GM23338 (cell line): ENCODE data around the gene ZGRF1. TPM values are rescaled to one million over a fixed set of nuclear protein-coding genes. Genes with fewer than 3 reads are reported as not detected.

Experiments
- ATAC-seq: fragments of 200-7000 bp; cut with Tn5 transposase; 3 replicates; pipeline ENCODE4 v1.9.1; 2020
- DNase-seq: peaks from one replicate; pipeline ENCODE4 v3.0.0-alpha.2; 2015; ENCODE audit warnings: low spot score
- H2AFZ ChIP-seq: fragments of 200-600 bp; sonication (generic); 2 replicates; pipeline ENCODE4 v1.8.0; 2016; ENCODE audit warnings: antibody characterized with exemption, mild to moderate bottlenecking, moderate library complexity
- H3F3A ChIP-seq: fragments of 200-600 bp; sonication (generic); replicated peaks from 2 replicates; pipeline ENCODE4 v1.8.0; 2017; ENCODE audit warnings: antibody characterized with exemption, mixed run types, low read depth
- H3K27ac ChIP-seq: fragments of 200-600 bp; sonication (generic); 2 replicates; pipeline ENCODE4 v1.6.1; 2016; ENCODE audit warnings: low read depth
- H3K27me3 ChIP-seq: fragments of 200-600 bp; sonication (generic); 2 replicates; pipeline ENCODE4 v1.8.0; 2016; ENCODE audit warnings: mild to moderate bottlenecking, mixed run types, moderate library complexity; ENCODE audit not compliant: insufficient read depth
- H3K36me3 ChIP-seq: fragments of 200-600 bp; sonication (generic); 2 replicates; pipeline ENCODE4 v1.8.0; 2016; ENCODE audit warnings: mild to moderate bottlenecking; ENCODE audit not compliant: insufficient read depth
- H3K4me1 ChIP-seq: fragments of 200-600 bp; sonication (generic); 2 replicates; pipeline ENCODE4 v1.8.0; 2016; ENCODE audit warnings: mild to moderate bottlenecking, moderate library complexity; ENCODE audit not compliant: insufficient read depth
- H3K4me2 ChIP-seq: fragments of 200-600 bp; sonication (generic); 2 replicates; pipeline ENCODE4 v1.7.1; 2017; ENCODE audit warnings: mixed run types
- H3K4me3 ChIP-seq: fragments of 200-600 bp; sonication (generic); 2 replicates; pipeline ENCODE4 v1.6.1; 2016; ENCODE audit warnings: mixed run types
- H3K79me2 ChIP-seq: fragments of 200-600 bp; sonication (generic); replicated peaks from 2 replicates; pipeline ENCODE4 v1.8.0; 2017; ENCODE audit warnings: mild to moderate bottlenecking; ENCODE audit not compliant: insufficient read depth
- H3K9me2 ChIP-seq: fragments of 200-600 bp; sonication (generic); 2 replicates; pipeline ENCODE4 v1.8.0; 2017; ENCODE audit not compliant: insufficient read depth
- H4K20me1 ChIP-seq: fragments of 200-600 bp; sonication (generic); replicated peaks from 2 replicates; pipeline ENCODE4 v1.8.0; 2017; ENCODE audit warnings: mild to moderate bottlenecking; ENCODE audit not compliant: insufficient read depth
- H3K27ac Mint-ChIP-seq: 2 replicates; pipeline ENCODE4 v1.8.0; 2020; ENCODE audit warnings: inconsistent platforms, mild to moderate bottlenecking, moderate library complexity, mixed read lengths
- H3K27me3 Mint-ChIP-seq: 3 replicates; pipeline ENCODE4 v1.8.0; 2022; ENCODE audit warnings: low read depth, mild to moderate bottlenecking, moderate library complexity, mixed read lengths, inconsistent platforms; ENCODE audit not compliant: insufficient read depth, poor library complexity
- H3K36me3 Mint-ChIP-seq: 3 replicates; pipeline ENCODE4 v1.8.0; 2021; ENCODE audit warnings: low read depth, mild to moderate bottlenecking, inconsistent platforms, moderate library complexity, mixed read lengths
- H3K4me1 Mint-ChIP-seq: 3 replicates; pipeline ENCODE4 v1.8.0; 2020; ENCODE audit warnings: mild to moderate bottlenecking, inconsistent platforms, mixed read lengths
- H3K4me3 Mint-ChIP-seq: 3 replicates; pipeline ENCODE4 v1.8.0; 2021; ENCODE audit warnings: moderate library complexity, mild to moderate bottlenecking, inconsistent platforms, mixed read lengths
- H3K9me3 Mint-ChIP-seq: 3 replicates; pipeline ENCODE4 v1.8.0; 2020; ENCODE audit warnings: moderate library complexity, mild to moderate bottlenecking, inconsistent platforms, mixed read lengths
- CREB1 ChIP-seq: fragments of 250-450 bp; sonication (Bioruptor Pico); IDR thresholded peaks from 2 replicates; pipeline ENCODE4 v1.5.0; 2020; ENCODE audit warnings: low read depth, mild to moderate bottlenecking, moderate library complexity
- EZH2 ChIP-seq: fragments of 200-600 bp; sonication (generic); IDR thresholded peaks from one replicate; pipeline ENCODE4 v1.8.0; 2017; ENCODE audit warnings: antibody characterized with exemption, mild to moderate bottlenecking, low read depth; ENCODE audit not compliant: unreplicated experiment
- JUNB ChIP-seq: IDR thresholded peaks from one replicate; pipeline ENCODE4 v1.6.1; 2016; ENCODE audit warnings: antibody characterized with exemption; ENCODE audit not compliant: unreplicated experiment
- POLR2AphosphoS5 ChIP-seq: IDR thresholded peaks from 2 replicates; pipeline ENCODE4 v1.6.1; 2016; ENCODE audit warnings: antibody characterized with exemption, low read depth
- STAT1 ChIP-seq: IDR thresholded peaks from one replicate; pipeline ENCODE4 v1.6.1; 2016; ENCODE audit warnings: antibody characterized with exemption; ENCODE audit not compliant: unreplicated experiment
- ZNF331 ChIP-seq: fragments of 250-450 bp; sonication (Bioruptor Pico); IDR thresholded peaks from 2 replicates; pipeline ENCODE4 v1.5.0; 2020; ENCODE audit warnings: low read depth, mild to moderate bottlenecking, moderate library complexity
- polyA plus RNA-seq: library from polyadenylated mRNA; unstranded; fragments of >200 nt; fragmentation: Nextera tagmentation; extraction: Ambion mirVana; gene quantifications from 2 replicates; pipeline ENCODE4 v1.2.1, GENCODE V29; 2016
- total RNA-seq: library from RNA; depleted of rRNA; stranded (reverse); fragments of >200 nt; shearing (Covaris generic); gene quantifications from 2 replicates; pipeline ENCODE4 v1.2.3, GENCODE V29; 2014
- TF ChIP-seq, protein P1 (sequence below): fragments of 250-450 bp; sonication (Bioruptor Pico); IDR thresholded peaks from 2 replicates; pipeline ENCODE4 v1.5.0; 2020; ENCODE audit warnings: mild to moderate bottlenecking, moderate library complexity

ZGRF1 gene
- total and polyA plus RNA-seq, 2 experiments from 2014 or later: 41.7 to 62.6 TPM

DNA sequence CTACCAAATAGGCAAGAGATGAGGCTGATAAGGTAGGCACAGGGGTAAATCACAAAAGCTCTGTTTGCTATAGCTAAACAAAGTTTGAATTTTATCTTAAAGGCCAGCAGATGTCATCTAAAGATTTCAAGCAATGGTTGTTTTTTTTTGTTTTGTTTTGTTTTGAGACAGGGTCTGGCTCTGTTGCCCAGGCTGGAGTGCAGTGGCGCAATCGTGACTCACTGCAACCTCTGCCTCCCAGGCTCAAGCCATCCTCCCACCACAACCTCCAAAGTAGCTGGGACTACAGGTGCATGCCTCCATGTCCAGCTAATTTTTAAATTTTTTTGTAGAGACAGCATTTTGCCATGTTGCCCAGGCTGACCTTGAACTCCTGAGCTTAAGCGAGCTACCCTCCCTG lies 77.7 kb downstream of the ZGRF1 start (continued):
- TF ChIP-seq, protein P1, sequence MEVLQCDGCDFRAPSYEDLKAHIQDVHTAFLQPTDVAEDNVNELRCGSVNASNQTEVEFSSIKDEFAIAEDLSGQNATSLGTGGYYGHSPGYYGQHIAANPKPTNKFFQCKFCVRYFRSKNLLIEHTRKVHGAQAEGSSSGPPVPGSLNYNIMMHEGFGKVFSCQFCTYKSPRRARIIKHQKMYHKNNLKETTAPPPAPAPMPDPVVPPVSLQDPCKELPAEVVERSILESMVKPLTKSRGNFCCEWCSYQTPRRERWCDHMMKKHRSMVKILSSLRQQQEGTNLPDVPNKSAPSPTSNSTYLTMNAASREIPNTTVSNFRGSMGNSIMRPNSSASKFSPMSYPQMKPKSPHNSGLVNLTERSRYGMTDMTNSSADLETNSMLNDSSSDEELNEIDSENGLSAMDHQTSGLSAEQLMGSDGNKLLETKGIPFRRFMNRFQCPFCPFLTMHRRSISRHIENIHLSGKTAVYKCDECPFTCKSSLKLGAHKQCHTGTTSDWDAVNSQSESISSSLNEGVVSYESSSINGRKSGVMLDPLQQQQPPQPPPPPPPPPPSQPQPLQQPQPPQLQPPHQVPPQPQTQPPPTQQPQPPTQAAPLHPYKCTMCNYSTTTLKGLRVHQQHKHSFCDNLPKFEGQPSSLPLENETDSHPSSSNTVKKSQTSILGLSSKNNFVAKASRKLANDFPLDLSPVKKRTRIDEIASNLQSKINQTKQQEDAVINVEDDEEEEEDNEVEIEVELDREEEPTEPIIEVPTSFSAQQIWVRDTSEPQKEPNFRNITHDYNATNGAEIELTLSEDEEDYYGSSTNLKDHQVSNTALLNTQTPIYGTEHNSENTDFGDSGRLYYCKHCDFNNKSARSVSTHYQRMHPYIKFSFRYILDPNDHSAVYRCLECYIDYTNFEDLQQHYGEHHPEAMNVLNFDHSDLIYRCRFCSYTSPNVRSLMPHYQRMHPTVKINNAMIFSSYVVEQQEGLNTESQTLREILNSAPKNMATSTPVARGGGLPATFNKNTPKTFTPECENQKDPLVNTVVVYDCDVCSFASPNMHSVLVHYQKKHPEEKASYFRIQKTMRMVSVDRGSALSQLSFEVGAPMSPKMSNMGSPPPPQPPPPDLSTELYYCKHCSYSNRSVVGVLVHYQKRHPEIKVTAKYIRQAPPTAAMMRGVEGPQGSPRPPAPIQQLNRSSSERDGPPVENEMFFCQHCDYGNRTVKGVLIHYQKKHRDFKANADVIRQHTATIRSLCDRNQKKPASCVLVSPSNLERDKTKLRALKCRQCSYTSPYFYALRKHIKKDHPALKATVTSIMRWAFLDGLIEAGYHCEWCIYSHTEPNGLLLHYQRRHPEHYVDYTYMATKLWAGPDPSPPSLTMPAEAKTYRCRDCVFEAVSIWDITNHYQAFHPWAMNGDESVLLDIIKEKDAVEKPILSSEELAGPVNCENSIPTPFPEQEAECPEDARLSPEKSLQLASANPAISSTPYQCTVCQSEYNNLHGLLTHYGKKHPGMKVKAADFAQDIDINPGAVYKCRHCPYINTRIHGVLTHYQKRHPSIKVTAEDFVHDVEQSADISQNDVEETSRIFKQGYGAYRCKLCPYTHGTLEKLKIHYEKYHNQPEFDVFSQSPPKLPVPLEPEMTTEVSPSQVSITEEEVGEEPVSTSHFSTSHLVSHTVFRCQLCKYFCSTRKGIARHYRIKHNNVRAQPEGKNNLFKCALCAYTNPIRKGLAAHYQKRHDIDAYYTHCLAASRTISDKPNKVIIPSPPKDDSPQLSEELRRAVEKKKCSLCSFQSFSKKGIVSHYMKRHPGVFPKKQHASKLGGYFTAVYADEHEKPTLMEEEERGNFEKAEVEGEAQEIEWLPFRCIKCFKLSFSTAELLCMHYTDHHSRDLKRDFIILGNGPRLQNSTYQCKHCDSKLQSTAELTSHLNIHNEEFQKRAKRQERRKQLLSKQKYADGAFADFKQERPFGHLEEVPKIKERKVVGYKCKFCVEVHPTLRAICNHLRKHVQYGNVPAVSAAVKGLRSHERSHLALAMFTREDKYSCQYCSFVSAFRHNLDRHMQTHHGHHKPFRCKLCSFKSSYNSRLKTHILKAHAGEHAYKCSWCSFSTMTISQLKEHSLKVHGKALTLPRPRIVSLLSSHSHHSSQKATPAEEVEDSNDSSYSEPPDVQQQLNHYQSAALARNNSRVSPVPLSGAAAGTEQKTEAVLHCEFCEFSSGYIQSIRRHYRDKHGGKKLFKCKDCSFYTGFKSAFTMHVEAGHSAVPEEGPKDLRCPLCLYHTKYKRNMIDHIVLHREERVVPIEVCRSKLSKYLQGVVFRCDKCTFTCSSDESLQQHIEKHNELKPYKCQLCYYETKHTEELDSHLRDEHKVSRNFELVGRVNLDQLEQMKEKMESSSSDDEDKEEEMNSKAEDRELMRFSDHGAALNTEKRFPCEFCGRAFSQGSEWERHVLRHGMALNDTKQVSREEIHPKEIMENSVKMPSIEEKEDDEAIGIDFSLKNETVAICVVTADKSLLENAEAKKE: no peak
- no peak for TF ChIP-seq EZH2
- TF ChIP-seq STAT1: no peak
- no peak for TF ChIP-seq JUNB
- TF ChIP-seq ZNF331 (CRISPR knock-in tag): no peak

DNA sequence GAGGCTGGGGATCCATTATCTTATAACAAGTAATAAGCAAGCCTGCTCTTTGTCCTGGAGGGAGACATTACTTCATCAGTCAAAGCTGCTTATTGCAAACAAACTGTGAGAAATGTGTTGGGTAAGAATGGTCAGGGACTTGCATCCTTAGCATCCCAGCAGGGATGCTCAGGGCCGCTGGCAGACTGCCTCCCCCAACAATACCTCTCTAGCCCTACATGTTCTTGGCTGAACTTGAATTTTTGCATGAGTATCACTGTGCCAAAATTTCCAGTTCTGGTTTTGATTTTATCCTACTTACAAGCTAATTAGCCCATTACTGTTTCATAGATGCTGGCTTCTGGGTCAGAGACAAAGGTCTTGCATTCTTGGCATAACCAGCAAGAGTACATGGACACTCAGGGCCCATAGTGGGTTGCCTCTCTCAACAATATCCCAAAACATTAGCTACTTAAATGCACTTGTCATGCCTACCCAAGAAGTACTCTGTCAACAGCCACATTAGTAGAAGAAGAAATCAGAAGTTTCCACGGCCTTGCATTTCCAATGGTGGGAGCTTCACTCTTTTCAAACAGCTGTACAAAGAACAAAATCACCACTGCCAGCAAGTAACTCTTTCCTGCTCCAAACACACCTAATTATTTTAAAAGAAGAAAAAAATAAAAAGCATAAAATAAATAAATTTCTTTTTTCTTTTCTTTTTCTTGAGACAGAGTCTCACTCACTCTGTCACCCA lies 78.9 kb downstream of the ZGRF1 start:
- no peak overlapping the region for H3K4me3 Mint-ChIP-seq
- Histone ChIP-seq H3K27ac (0 out of 2 replicates have a peak overlapping the region, but pooled peaks have one; percentile 64), H3K36me3 (peaks cover 4% of the 10 kb centered on the region; the same call in 1 of the 2 replicates), H3K27me3 (no peaks in the 10 kb centered on the region), H3K9me2 (no peaks in the 10 kb centered on the region), H4K20me1 (no peaks in the 10 kb centered on the region), H3K4me1 (no peaks in the 10 kb centered on the region), H3K4me2 (no peak overlapping the region), H3F3A (no peaks in the 10 kb centered on the region), H2AFZ (no peak overlapping the region), H3K4me3 (no peak overlapping the region), H3K79me2 (no peaks in the 10 kb centered on the region)
- H3K27me3 Mint-ChIP-seq: no peaks in the 10 kb centered on the region
- peak overlapping the region; percentile 61; the same call in 1 of the 2 replicates for H3K27ac Mint-ChIP-seq
- peaks cover 7% of the 10 kb centered on the region; the same call in 2 of the 3 replicates for H3K4me1 Mint-ChIP-seq
- DNase-seq (peak; percentile 10), ATAC-seq (peak; percentile 55)
- H3K36me3 Mint-ChIP-seq: peaks cover 18% of the 10 kb centered on the region; the same call in 2 of the 3 replicates
- no peaks in the 10 kb centered on the region for H3K9me3 Mint-ChIP-seq
- TF ChIP-seq POLR2AphosphoS5: no peak
- TF ChIP-seq, protein P1: no peak
- TF ChIP-seq STAT1: no peak
- TF ChIP-seq CREB1 (CRISPR knock-in tag): no peak
